Adrenal gland (tissue), 12 donors: ENCODE data around the gene MTM1. TPM values are rescaled to one million over a fixed set of nuclear protein-coding genes. Genes with fewer than 3 reads are reported as not detected.

Source experiments
- DNase-seq, 7 donors: peaks; one replicate each; pipeline ENCODE4 v3.0.0-alpha.2; 2019 to 2020
- H3K27ac ChIP-seq, 5 donors: fragments of 200-600 bp; sonication (generic) in 4 of 5; 1 replicate in 3 of 5; 2 replicates in 2 of 5; pipeline versions ENCODE4 v1.5.1 to v1.8.0; 2016 to 2020; ENCODE audit warnings: mild to moderate bottlenecking in 1 of 5
- H3K27me3 ChIP-seq: fragments of 200-600 bp; 2 replicates; pipeline ENCODE4 v1.8.0; 2021
- H3K36me3 ChIP-seq, 2 donors: fragments of 200-600 bp; replicated peaks in 1 of 2; 1 replicate in 1 of 2; 2 replicates in 1 of 2; pipeline versions ENCODE4 v1.5.1 to v1.8.0; 2018 to 2022
- H3K4me1 ChIP-seq, 2 donors: fragments of 200-600 bp; replicated peaks in 1 of 2; 1 replicate in 1 of 2; 2 replicates in 1 of 2; pipeline versions ENCODE4 v1.5.1 to v1.8.0; 2018 to 2021
- H3K4me3 ChIP-seq, 4 donors: fragments of 200-600 bp; sonication (generic) in 3 of 4; one replicate each; pipeline ENCODE4 v1.5.1; 2016 to 2018
- H3K9me3 ChIP-seq, 3 donors: fragments of 200-600 bp; sonication (generic) in 1 of 3; replicated peaks in 1 of 3; 1 replicate in 2 of 3; 2 replicates in 1 of 3; pipeline versions ENCODE4 v1.5.1 to v1.8.0; 2016 to 2021
- POLR2A ChIP-seq, 2 donors: fragments of 450-650 bp; IDR thresholded peaks; one replicate each; pipeline ENCODE4 v1.6.1; 2017; ENCODE audit warnings: antibody characterized with exemption in 2 of 2, mild to moderate bottlenecking in 2 of 2, moderate library complexity in 1 of 2
- WGBS, 4 donors: extraction: QIAGEN DNeasy Blood & Tissue Kit in 2 of 4; methylation state at CpG; one replicate each; pipeline versions ENCODE4 v1.1.5 to v1.1.7; 2013 to 2017; 5-methylcytosine and 5-hydroxymethylcytosine counted together
- intact Hi-C, 2 donors: fragments of 100-400 bp; cut with DNase I; formaldehyde crosslinking; loops; one replicate each; pipeline versions ENCODE4 v1.14.1 to v1.15.0; 2022 to 2023
- polyA plus RNA-seq, 3 donors: library from polyadenylated mRNA; stranded (reverse); fragments of 200-250 nt in 2 of 3; fragments of 350-450 nt in 1 of 3; fragmentation: Illumina TruSeq in 1 of 3; extraction: RNeasy Lipid Tissue Mini Kit (QIAGEN cat#74804) in 1 of 3; gene quantifications; one replicate each; pipeline ENCODE4 v1.2.3, GENCODE V29; 2013 to 2014
- total RNA-seq, 9 donors: library from RNA; depleted of rRNA in 4 of 9; stranded (reverse); fragments of >200 nt in 4 of 9; fragments of 120-200 nt in 1 of 9; fragmentation: NEBNext Ultra II Directional in 1 of 9; extraction: Animal tissue kit (Norgen Biotek cat#: 25700) in 1 of 9; gene quantifications; one replicate each; pipeline versions ENCODE4 v1.1.0 to v1.2.4, GENCODE V29; 2013 to 2023
- TF ChIP-seq, protein P1 (sequence below), 6 experiments: fragments of 450-650 bp in 4 of 6; fragments of 200-600 bp in 2 of 6; sonication (generic) in 1 of 6; IDR thresholded peaks; 1 replicate in 5 of 6; 2 replicates in 1 of 6; pipeline versions ENCODE4 v1.5.1 to v1.8.0; 2016 to 2021; ENCODE audit warnings: antibody characterized with exemption in 6 of 6, mild to moderate bottlenecking in 2 of 6, moderate library complexity in 1 of 6
- donor health status: healthy with polysubstance abuse.
- donor health status: Bipolar disorder and iron deficiency.
- donor health status: DM: yes; HTN: yes; CAD: no.
- donor health status: DM: no; HTN: no; CAD: no.
- donor health status: DM: no; HTN: no; CAD: no.
- donor health status: DM: yes; HTN: yes; CAD: no.

MTM1 gene
- total and polyA plus RNA-seq, 12 donors: 4.1 to 31.4 (median 24.9) TPM

DNA sequence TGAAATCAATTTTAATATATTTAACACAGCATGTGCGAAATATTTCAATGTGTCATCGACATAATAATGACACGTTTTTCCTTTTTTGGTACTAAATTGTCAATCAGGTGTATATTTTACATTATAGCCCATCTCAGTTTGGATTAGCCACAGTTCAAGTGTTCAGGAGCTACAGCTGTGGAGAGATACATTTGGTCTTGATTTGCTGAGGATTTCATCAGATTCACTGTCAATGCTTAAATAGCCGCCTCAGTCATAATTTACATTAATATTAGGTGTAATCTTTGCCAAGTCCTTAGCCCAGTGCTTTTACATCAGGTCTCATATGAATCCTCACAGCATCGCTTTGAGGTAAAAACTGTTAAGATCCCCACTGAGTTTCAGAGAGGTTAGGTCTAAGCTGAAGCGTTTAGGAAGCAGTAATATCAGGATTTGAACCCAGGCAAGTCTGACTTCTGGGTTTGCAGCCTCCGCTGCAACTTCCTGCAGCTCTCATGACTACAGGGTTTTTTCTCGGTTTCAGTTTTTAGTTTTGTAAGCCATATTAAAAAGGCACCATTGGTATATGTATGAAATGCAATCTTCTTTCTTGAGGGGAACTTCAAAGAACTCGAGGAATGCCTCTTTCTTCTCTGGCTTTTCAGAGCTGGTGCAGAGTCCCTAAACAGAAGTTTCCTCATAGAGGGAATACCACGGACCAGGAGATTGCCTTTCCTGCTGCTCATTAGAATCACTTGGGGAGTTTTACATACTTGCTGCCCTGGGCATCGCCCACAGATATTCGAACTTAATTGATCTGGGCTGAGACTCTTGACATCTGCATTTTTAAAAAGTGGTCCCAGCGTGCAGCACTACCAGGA, 6.4 kb downstream of the MTM1 start:
- no peaks in the 10 kb centered on the region for H3K27me3 ChIP-seq
- H3K4me1 ChIP-seq: peaks cover 0 to 35% of the 10 kb centered on the region in 2 donors
- WGBS, 4 donors: 47 to 75% (median 59%) methylated on average over 12 to 13 of the region's 13 CpGs
- H3K27ac ChIP-seq: peak overlapping the region in 1 of 5 donors; percentile 3
- no peaks in the 10 kb centered on the region for H3K9me3 ChIP-seq
- DNase-seq: no peak
- intact Hi-C loops: no loop called here
- H3K36me3 ChIP-seq: no peaks in the 10 kb centered on the region
- no peak for TF ChIP-seq POLR2A (IDR thresholded peaks at IDR 0.05)
- TF ChIP-seq, protein P1, sequence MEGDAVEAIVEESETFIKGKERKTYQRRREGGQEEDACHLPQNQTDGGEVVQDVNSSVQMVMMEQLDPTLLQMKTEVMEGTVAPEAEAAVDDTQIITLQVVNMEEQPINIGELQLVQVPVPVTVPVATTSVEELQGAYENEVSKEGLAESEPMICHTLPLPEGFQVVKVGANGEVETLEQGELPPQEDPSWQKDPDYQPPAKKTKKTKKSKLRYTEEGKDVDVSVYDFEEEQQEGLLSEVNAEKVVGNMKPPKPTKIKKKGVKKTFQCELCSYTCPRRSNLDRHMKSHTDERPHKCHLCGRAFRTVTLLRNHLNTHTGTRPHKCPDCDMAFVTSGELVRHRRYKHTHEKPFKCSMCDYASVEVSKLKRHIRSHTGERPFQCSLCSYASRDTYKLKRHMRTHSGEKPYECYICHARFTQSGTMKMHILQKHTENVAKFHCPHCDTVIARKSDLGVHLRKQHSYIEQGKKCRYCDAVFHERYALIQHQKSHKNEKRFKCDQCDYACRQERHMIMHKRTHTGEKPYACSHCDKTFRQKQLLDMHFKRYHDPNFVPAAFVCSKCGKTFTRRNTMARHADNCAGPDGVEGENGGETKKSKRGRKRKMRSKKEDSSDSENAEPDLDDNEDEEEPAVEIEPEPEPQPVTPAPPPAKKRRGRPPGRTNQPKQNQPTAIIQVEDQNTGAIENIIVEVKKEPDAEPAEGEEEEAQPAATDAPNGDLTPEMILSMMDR (IDR thresholded peaks at IDR 0.05): no peak
- H3K4me3 ChIP-seq: no peak overlapping the region

DNA sequence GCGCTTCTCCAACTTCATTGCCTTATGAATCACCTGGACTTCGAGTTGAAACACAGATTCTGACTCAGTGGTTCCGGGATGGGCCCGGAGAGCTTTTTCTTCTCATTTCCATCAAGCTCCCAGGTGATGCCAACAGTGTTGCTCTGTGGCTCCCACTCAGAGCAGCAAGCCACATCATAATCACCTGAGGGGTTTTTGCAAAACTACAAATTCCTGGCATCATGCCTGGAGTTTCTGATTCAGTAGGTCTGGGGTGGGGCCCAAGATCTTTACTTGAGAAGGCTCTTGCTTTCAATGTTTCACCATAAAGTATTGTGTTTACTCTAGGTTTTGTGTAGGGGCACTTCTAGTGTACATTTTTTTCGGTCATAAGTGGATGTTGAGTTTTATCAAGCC, 7.0 kb downstream of the MTM1 start:
- Histone ChIP-seq H3K36me3 (no peaks in the 10 kb centered on the region), H3K27me3 (no peaks in the 10 kb centered on the region), H3K4me1 (peaks cover 0 to 31% of the 10 kb centered on the region in 2 donors), H3K9me3 (no peaks in the 10 kb centered on the region), H3K4me3 (no peak overlapping the region), H3K27ac (peak overlapping the region in 1 of 5 donors; percentile 3)
- WGBS, 4 donors: 57 to 90% (median 74%) methylated on average over 1 to 5 of the region's 5 CpGs
- intact Hi-C loops: no loop called here
- TF ChIP-seq, protein P1 (IDR thresholded peaks at IDR 0.05): no peak
- no peak for TF ChIP-seq POLR2A (IDR thresholded peaks at IDR 0.05)
- DNase-seq: peak in 2 of 7 donors; percentile 2 to 35

DNA sequence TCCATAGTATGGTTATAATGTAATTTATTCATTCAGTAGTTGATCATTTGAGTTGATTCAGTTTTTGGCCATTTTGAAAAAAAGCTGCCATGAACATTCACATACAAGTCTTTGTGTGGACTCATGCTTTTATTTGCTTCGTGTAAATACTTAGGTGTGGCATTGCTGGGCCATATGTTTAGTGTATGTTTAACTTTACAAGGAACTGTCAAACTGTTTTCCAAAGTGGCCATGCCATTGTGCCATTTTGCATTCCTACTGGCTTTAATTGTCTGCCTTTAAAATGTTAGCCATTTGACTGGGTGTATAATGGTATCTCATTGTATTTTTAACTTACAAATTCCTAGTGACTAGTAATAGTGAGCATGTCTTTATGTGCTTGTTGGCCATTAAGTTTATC, 8.8 kb downstream of the MTM1 start:
- TF ChIP-seq POLR2A (IDR thresholded peaks at IDR 0.05): no peak
- TF ChIP-seq, protein P1 (IDR thresholded peaks at IDR 0.05): no peak
- H3K27ac ChIP-seq: no peak overlapping the region
- WGBS, 4 donors: 65 to 100% (median 89%) methylated on average over 1 of the region's 1 CpG
- peaks cover 3 to 21% of the 10 kb centered on the region in 2 donors for H3K4me1 ChIP-seq
- no peaks in the 10 kb centered on the region for H3K27me3 ChIP-seq
- DNase-seq: no peak
- no peaks in the 10 kb centered on the region for H3K36me3 ChIP-seq
- no peak overlapping the region for H3K4me3 ChIP-seq
- intact Hi-C loops: no loop called here
- no peaks in the 10 kb centered on the region for H3K9me3 ChIP-seq

DNA sequence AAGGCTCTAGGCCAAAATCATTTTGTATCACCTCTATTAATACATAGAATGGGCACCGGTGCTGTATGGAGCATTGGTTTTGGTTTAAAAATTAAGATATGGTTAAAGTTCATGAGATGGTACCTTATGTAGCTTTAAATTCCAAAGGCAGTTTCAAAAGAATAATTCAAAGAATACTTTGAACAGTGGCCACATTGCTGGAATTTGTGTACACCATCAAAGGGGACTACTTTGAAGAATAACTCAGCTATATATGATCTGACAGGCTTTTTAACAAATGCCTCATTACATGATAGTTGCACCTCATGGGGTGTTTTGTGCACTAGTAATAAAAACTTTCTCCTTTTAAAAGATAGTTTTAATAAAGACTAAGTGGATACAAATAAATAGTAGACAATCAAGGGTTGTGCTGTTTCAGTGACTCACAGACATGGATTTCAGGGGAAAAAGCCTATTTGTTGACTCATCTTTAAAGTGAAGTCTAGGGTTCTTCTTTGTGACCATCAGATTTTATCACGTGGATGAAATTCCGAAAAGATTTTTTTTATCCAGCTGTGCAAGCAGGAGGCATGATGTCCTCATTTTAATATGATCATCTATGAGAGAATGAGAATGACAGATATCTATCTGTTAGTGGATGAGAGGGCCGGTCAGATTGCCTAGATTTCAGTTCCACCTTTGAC, 12.8 kb downstream of the MTM1 start:
- TF ChIP-seq, protein P1 (IDR thresholded peaks at IDR 0.05): no peak
- no peak for TF ChIP-seq POLR2A (IDR thresholded peaks at IDR 0.05)
- intact Hi-C loops: no loop called here
- no peak for DNase-seq
- peak overlapping the region in 1 of 5 donors; percentile 18 for H3K27ac ChIP-seq
- H3K4me1 ChIP-seq: peaks cover 0 to 3% of the 10 kb centered on the region in 2 donors
- no peaks in the 10 kb centered on the region for H3K27me3 ChIP-seq
- H3K4me3 ChIP-seq: no peak overlapping the region
- H3K9me3 ChIP-seq: no peaks in the 10 kb centered on the region
- 48 to 71% (median 64%) methylated on average over 4 of the region's 4 CpGs for WGBS, 4 donors
- H3K36me3 ChIP-seq: no peaks in the 10 kb centered on the region
